Stimulated activated CD8-positive, alpha-beta memory T cell treated with anti-CD3 and anti-CD28 coated beads, Interleukin-15, amount 100 ng/mL, for 48 hours (primary cell): ENCODE data around the gene RBM23.
"Not testable (repeated sequence)": the region's sequence is repeated elsewhere in the genome, so short reads cannot be mapped to it uniquely, and the experiment has no call there.

ENCODE experiments used
- DNase-seq, 2 donors: peaks; one replicate each; pipeline ENCODE4 v3.0.0-alpha.2; 2020; ENCODE audit warnings: low read depth in 2 of 2

Gene RBM23

GRCh38 chr14:22919601-22919921 lies 612 bp upstream of the RBM23 start:
- DNase-seq = no peak

GRCh38 chr14:22915886-22916521 lies 2.9 kb downstream of the RBM23 start:
- no peak for DNase-seq

- DNase-seq = not testable (repeated sequence)
These were observed 4.1 kb downstream of the RBM23 start for GRCh38 chr14:22914836-22915235.

GRCh38 chr14:22910916-22911315 lies 8.0 kb downstream of the RBM23 start:
- no peak for DNase-seq

GRCh38 chr14:22908601-22909000 lies 10.3 kb downstream of the RBM23 start:
- DNase-seq = no peak

- no peak for DNase-seq
These were observed 11.5 kb downstream of the RBM23 start for GRCh38 chr14:22907429-22907828.

- no peak for DNase-seq
These were observed 12.9 kb downstream of the RBM23 start for GRCh38 chr14:22906073-22906472.

GRCh38 chr14:22905627-22906026 lies 13.3 kb downstream of the RBM23 start:
- DNase-seq = no peak

- no peak for DNase-seq
These were observed 15.2 kb downstream of the RBM23 start for GRCh38 chr14:22903742-22904087.

- no peak for DNase-seq
These were observed 17.1 kb downstream of the RBM23 start for GRCh38 chr14:22901799-22902198.

GRCh38 chr14:22900081-22900799 lies 18.7 kb downstream of the RBM23 start:
- no peak for DNase-seq

- DNase-seq = no peak
These were observed 20.5 kb downstream of the RBM23 start for GRCh38 chr14:22898302-22899090.

- no peak for DNase-seq
These were observed 21.6 kb downstream of the RBM23 start for GRCh38 chr14:22897357-22897756.

GRCh38 chr14:22896760-22897159 lies 22.2 kb downstream of the RBM23 start:
- DNase-seq = no peak

GRCh38 chr14:22896356-22896755 lies 22.6 kb downstream of the RBM23 start:
- no peak for DNase-seq

- no peak for DNase-seq
These were observed 23.5 kb downstream of the RBM23 start for GRCh38 chr14:22895402-22895801.

GRCh38 chr14:22893706-22894105 lies 25.2 kb downstream of the RBM23 start:
- no peak for DNase-seq

- DNase-seq = no peak
These were observed 26.5 kb downstream of the RBM23 start for GRCh38 chr14:22892488-22892887.

GRCh38 chr14:22890416-22890815 lies 28.5 kb downstream of the RBM23 start:
- DNase-seq = no peak

- no peak for DNase-seq
These were observed 30.3 kb downstream of the RBM23 start for GRCh38 chr14:22888662-22889061.

GRCh38 chr14:22887990-22888378 lies 31.0 kb downstream of the RBM23 start:
- peak in 1 of 2 donors; percentile 30 for DNase-seq

GRCh38 chr14:22887260-22887989 lies 31.5 kb downstream of the RBM23 start:
- DNase-seq = no peak
